H1 (cell line): ENCODE measurements around the gene CAPZA2. TPM values are rescaled to one million over a fixed set of nuclear protein-coding genes. Genes with fewer than 3 reads are reported as not detected.

Experiments used
- CTCF ChIA-PET: fragments of 300-600 bp; sonication (Branson Sonifier 250); formaldehyde crosslinking; loops from one replicate; lab custom pipeline; 2021; ENCODE audit not compliant: partially characterized antibody; lab: Charles Lee
- POLR2A ChIA-PET: fragments of 300-600 bp; sonication (Branson Sonifier 250); formaldehyde crosslinking; loops from one replicate; lab custom pipeline; 2021; ENCODE audit warnings: inconsistent platforms; ENCODE audit not compliant: partially characterized antibody; lab: Charles Lee
- DNase-seq, 2 experiments: peaks; one replicate each; pipeline versions ENCODE4 v3.0.0 to v3.0.0-alpha.2; 2010 to 2022; ENCODE audit warnings: low spot score in 2 of 2, low read depth in 1 of 2, mixed read lengths in 1 of 2
- FAIRE-seq: peaks from 2 replicates; lab custom pipeline; 2011; peaks lifted over from hg19 to GRCh38; lab: Jason Lieb, UNC
- H2AFZ ChIP-seq: 2 replicates; pipeline ENCODE4 v1.8.1; 2012; ENCODE audit warnings: low read length, inconsistent platforms
- H2AK5ac ChIP-seq: 2 replicates; pipeline ENCODE4 v1.6.1; 2013; ENCODE audit warnings: low read depth, low read length
- H2BK120ac ChIP-seq: replicated peaks from 2 replicates; pipeline ENCODE3; 2013; ENCODE audit warnings: low read depth, low read length, inconsistent platforms
- H2BK12ac ChIP-seq: 2 replicates; pipeline ENCODE4 v1.6.1; 2013; ENCODE audit warnings: low read depth, low read length
- H2BK15ac ChIP-seq: 2 replicates; pipeline ENCODE4 v1.6.1; 2013; ENCODE audit warnings: low read length
- H2BK20ac ChIP-seq: 2 replicates; pipeline ENCODE4 v1.6.1; 2013; ENCODE audit warnings: low read length
- H2BK5ac ChIP-seq: 2 replicates; pipeline ENCODE4 v1.6.1; 2013; ENCODE audit warnings: low read depth, low read length
- H3K14ac ChIP-seq: 2 replicates; pipeline ENCODE4 v1.6.1; 2013; ENCODE audit warnings: inconsistent platforms; ENCODE audit not compliant: insufficient read length
- H3K18ac ChIP-seq: 2 replicates; pipeline ENCODE4 v1.6.1; 2013; ENCODE audit warnings: low read length; ENCODE audit errors: extremely low read depth
- H3K23ac ChIP-seq: 2 replicates; pipeline ENCODE4 v1.6.1; 2013; ENCODE audit warnings: inconsistent platforms; ENCODE audit not compliant: insufficient read length
- H3K23me2 ChIP-seq: 2 replicates; pipeline ENCODE4 v1.6.1; 2013; ENCODE audit warnings: low read depth, low read length
- H3K27ac ChIP-seq: 2 replicates; pipeline ENCODE4 v1.6.1; 2011; ENCODE audit warnings: low read depth, low read length, inconsistent platforms
- H3K27me3 ChIP-seq, 4 experiments: replicated peaks in 1 of 4; 1 replicate in 1 of 4; 2 replicates in 3 of 4; pipeline versions ENCODE4 v1.6.1 to v1.8.1; 2011 to 2013; ENCODE audit warnings: low read length in 3 of 4, mild to moderate bottlenecking in 3 of 4, inconsistent platforms in 2 of 4, mixed read lengths in 2 of 4, moderate library complexity in 1 of 4; ENCODE audit not compliant: control insufficient read depth in 3 of 4, insufficient read depth in 3 of 4; ENCODE audit errors: extremely low read depth in 1 of 4
- H3K36me3 ChIP-seq, 4 experiments: 2 replicates each; pipeline versions ENCODE4 v1.6.1 to v1.8.1; 2011 to 2013; ENCODE audit warnings: mild to moderate bottlenecking in 4 of 4, low read length in 3 of 4, moderate library complexity in 2 of 4, control low read depth in 1 of 4, inconsistent platforms in 1 of 4; ENCODE audit not compliant: insufficient read depth in 4 of 4, control insufficient read depth in 2 of 4
- H3K4ac ChIP-seq: replicated peaks from 2 replicates; pipeline ENCODE3; 2013; ENCODE audit warnings: low read length, low read depth, mixed read lengths, inconsistent platforms; ENCODE audit not compliant: insufficient read length
- H3K4me1 ChIP-seq, 4 experiments: replicated peaks in 1 of 4; 1 replicate in 1 of 4; 2 replicates in 3 of 4; pipeline versions ENCODE4 v1.6.1 to v1.8.1; 2011 to 2013; ENCODE audit warnings: low read length in 3 of 4, inconsistent platforms in 2 of 4, mixed read lengths in 1 of 4; ENCODE audit not compliant: insufficient read depth in 4 of 4, control insufficient read depth in 3 of 4
- H3K4me2 ChIP-seq, 2 experiments: 2 replicates each; pipeline versions ENCODE4 v1.6.1 to v1.8.1; 2011 to 2013; ENCODE audit warnings: low read depth in 2 of 2, low read length in 2 of 2, control low read depth in 1 of 2, inconsistent platforms in 1 of 2, mild to moderate bottlenecking in 1 of 2; ENCODE audit not compliant: insufficient read depth in 1 of 2
- H3K4me3 ChIP-seq, 4 experiments: fragments of 200-600, 300-600 bp in 1 of 4; sonication (generic), shearing (Covaris generic), sonication (Bioruptor Twin) in 1 of 4; 2 replicates each; pipeline versions ENCODE4 v1.5.1 to v1.8.1; 2011 to 2016; ENCODE audit warnings: low read length in 4 of 4, low read depth in 3 of 4, control low read depth in 2 of 4, inconsistent platforms in 2 of 4, mild to moderate bottlenecking in 2 of 4, mixed read lengths in 1 of 4, moderate library complexity in 1 of 4; ENCODE audit not compliant: insufficient read depth in 2 of 4; ENCODE audit errors: extremely low read depth in 1 of 4
- H3K56ac ChIP-seq: replicated peaks from 2 replicates; pipeline ENCODE3; 2013; ENCODE audit warnings: low read depth, mild to moderate bottlenecking, mixed read lengths, low read length, inconsistent platforms; ENCODE audit not compliant: insufficient read length
- H3K79me1 ChIP-seq: 2 replicates; pipeline ENCODE4 v1.6.1; 2013; ENCODE audit warnings: low read depth, low read length, control low read depth
- H3K79me2 ChIP-seq, 2 experiments: 2 replicates each; pipeline versions ENCODE4 v1.6.1 to v1.8.1; 2012 to 2013; ENCODE audit warnings: low read length in 2 of 2, mild to moderate bottlenecking in 2 of 2, inconsistent platforms in 1 of 2; ENCODE audit not compliant: insufficient read depth in 2 of 2, control insufficient read depth in 1 of 2
- H3K9ac ChIP-seq, 4 experiments: replicated peaks in 1 of 4; 1 replicate in 1 of 4; 2 replicates in 3 of 4; pipeline versions ENCODE4 v1.6.1 to v1.8.1; 2011 to 2013; ENCODE audit warnings: low read depth in 3 of 4, low read length in 3 of 4, control low read depth in 2 of 4, mild to moderate bottlenecking in 2 of 4, moderate library complexity in 2 of 4, inconsistent platforms in 1 of 4; ENCODE audit errors: extremely low read depth in 1 of 4
- H3K9me3 ChIP-seq, 2 experiments: 2 replicates each; pipeline versions ENCODE4 v1.6.1 to v1.8.1; 2012 to 2013; ENCODE audit warnings: mild to moderate bottlenecking in 2 of 2, moderate library complexity in 2 of 2, control low read depth in 1 of 2, inconsistent platforms in 1 of 2, low read depth in 1 of 2, low read length in 1 of 2, mixed read lengths in 1 of 2; ENCODE audit not compliant: insufficient read depth in 2 of 2
- H4K20me1 ChIP-seq, 2 experiments: replicated peaks in 1 of 2; 2 replicates each; pipeline versions ENCODE3 to v1.8.1; 2011 to 2013; ENCODE audit warnings: inconsistent platforms in 2 of 2, low read length in 2 of 2, mild to moderate bottlenecking in 1 of 2; ENCODE audit not compliant: insufficient read depth in 2 of 2, control insufficient read depth in 1 of 2
- H4K5ac ChIP-seq: 2 replicates; pipeline ENCODE4 v1.6.1; 2013; ENCODE audit warnings: low read length, low read depth, mixed read lengths, inconsistent platforms; ENCODE audit not compliant: insufficient read length
- H4K8ac ChIP-seq: 2 replicates; pipeline ENCODE4 v1.8.0; 2013; ENCODE audit warnings: mild to moderate bottlenecking, moderate library complexity, low read length, inconsistent platforms; ENCODE audit not compliant: insufficient read depth; ENCODE audit errors: extremely low read depth
- H4K91ac ChIP-seq: replicated peaks from 2 replicates; pipeline ENCODE3; 2013; ENCODE audit warnings: low read length, mixed read lengths, inconsistent platforms; ENCODE audit not compliant: insufficient read length
- BACH1 ChIP-seq: IDR thresholded peaks from 2 replicates; pipeline ENCODE4 v1.6.1; 2012; ENCODE audit warnings: low read length, improper control_type of control experiment
- CHD2 ChIP-seq: IDR thresholded peaks from 2 replicates; pipeline ENCODE4 v1.6.1; 2012; ENCODE audit warnings: low read length, improper control_type of control experiment
- RNF2 ChIP-seq: fragments of 200-900, 300-1000 bp; sonication (generic); IDR thresholded peaks from 2 replicates; pipeline ENCODE4 v1.7.1; 2016; ENCODE audit warnings: borderline replicate concordance, low read depth, mild to moderate bottlenecking, antibody characterized with exemption, low read length; ENCODE audit not compliant: poor library complexity, severe bottlenecking; ENCODE audit errors: missing control alignments
- SIRT6 ChIP-seq: IDR thresholded peaks from one replicate; pipeline ENCODE4 v1.7.1; 2012; ENCODE audit warnings: low read length, inconsistent platforms
- SRF ChIP-seq: IDR thresholded peaks from 2 replicates; pipeline ENCODE4 v1.6.1; 2011; ENCODE audit warnings: mild to moderate bottlenecking, low read depth, low read length, moderate library complexity
- TBP ChIP-seq: IDR thresholded peaks from 2 replicates; pipeline ENCODE4 v1.6.1; 2011; ENCODE audit warnings: low read depth, low read length, improper control_type of control experiment
- TCF12 ChIP-seq: IDR thresholded peaks from 2 replicates; pipeline ENCODE4 v1.6.1; 2011; ENCODE audit warnings: low read depth, mild to moderate bottlenecking, low read length
- YY1 ChIP-seq: IDR thresholded peaks from 2 replicates; pipeline ENCODE4 v1.6.1; 2011; ENCODE audit warnings: low read depth, mild to moderate bottlenecking, low read length
- WGBS, 2 experiments: shearing (Covaris generic) in 1 of 2; methylation state at CpG; one replicate each; pipeline versions ENCODE4 v1.1.6 to v1.1.7; 2013 to 2015; ENCODE audit warnings: low lambda C conversion rate in 2 of 2, mixed read lengths in 2 of 2, inconsistent platforms in 1 of 2, low coverage in 1 of 2, missing lambda C conversion rate in 1 of 2; ENCODE audit not compliant: insufficient replicate concordance in 2 of 2, insufficient coverage in 1 of 2, insufficient read length in 1 of 2; ENCODE audit errors: extremely low coverage in 1 of 2, missing lambda C conversion rate in 1 of 2; 5-methylcytosine and 5-hydroxymethylcytosine counted together
- polyA plus RNA-seq, 7 experiments: library from polyadenylated mRNA; depleted of rRNA in 3 of 7; stranded (reverse) in 5 of 7; unstranded in 2 of 7; fragments of >200 nt in 5 of 7; fragments of 200-250 nt in 2 of 7; gene quantifications; 1 replicate in 5 of 7; 2 replicates in 1 of 7; 4 replicates in 1 of 7; pipeline versions ENCODE4 v1.2.1 to v1.2.3, GENCODE V29; 2011 to 2013; ENCODE audit warnings: missing spikeins in 2 of 7, mixed read lengths in 2 of 7
- total RNA-seq: library from RNA; stranded (reverse); fragmentation: NEBNext Ultra II Directional; extraction: Animal tissue kit (Norgen Biotek cat#: 25700); gene quantifications from 2 replicates; pipeline ENCODE4 v1.2.1, GENCODE V29; 2021
- TF ChIP-seq, protein P1 (sequence below): IDR thresholded peaks from 2 replicates; pipeline ENCODE4 v1.6.1; 2011; ENCODE audit warnings: low read depth, mild to moderate bottlenecking, low read length; ENCODE audit not compliant: insufficient read depth

CAPZA2 gene
- total and polyA plus RNA-seq, 2 of the 8 experiments (the other 6 are each of a cell fraction or from before 2014, with no cell fraction given): 33.2 to 145 TPM

DNA sequence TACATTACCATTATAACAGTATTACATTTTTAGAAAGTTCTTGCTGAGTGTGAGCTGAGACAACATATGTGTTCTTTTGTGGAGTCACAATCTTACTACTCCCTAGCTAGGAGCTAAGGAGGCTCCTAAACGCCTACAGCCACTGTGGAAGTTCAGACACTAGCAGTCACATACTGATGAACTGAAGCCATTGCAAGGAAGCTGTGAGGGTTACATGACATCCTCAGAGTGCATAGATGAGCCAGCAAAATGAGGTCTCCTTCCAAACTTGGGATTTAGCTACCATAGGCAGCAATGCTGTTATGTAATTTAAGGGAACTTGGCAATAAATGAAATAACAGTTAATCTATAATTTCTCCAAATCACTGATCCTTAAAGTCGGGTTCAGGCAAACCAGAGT lies 80.1 kb downstream of the CAPZA2 start:
- Histone ChIP-seq H3K9me3 (no peaks in the 10 kb centered on the region), H3K23me2 (no peaks in the 10 kb centered on the region), H3K9ac (no peak overlapping the region), H3K18ac (no peak overlapping the region), H2BK15ac (no peak overlapping the region), H2AK5ac (no peak overlapping the region), H3K79me1 (no peaks in the 10 kb centered on the region), H4K20me1 (no peaks in the 10 kb centered on the region), H3K27me3 (no peaks in the 10 kb centered on the region), H4K8ac (no peak overlapping the region), H3K36me3 (no peaks in the 10 kb centered on the region), H3K27ac (no peak overlapping the region), H2AFZ (peak overlapping the region; percentile 97), H2BK120ac (no peak overlapping the region), H3K14ac (no peak overlapping the region), H3K4me1 (peaks cover 0 to 4% (median 0%) of the 10 kb centered on the region in 4 experiments; a peak in 1 of 7 replicates), H3K56ac (no peak overlapping the region), H2BK20ac (no peak overlapping the region), H3K4me3 (no peak overlapping the region), H3K23ac (no peak overlapping the region), H2BK12ac (no peak overlapping the region), H3K79me2 (no peaks in the 10 kb centered on the region), H4K5ac (no peak overlapping the region), H4K91ac (no peak overlapping the region), H3K4ac (no peak overlapping the region), H2BK5ac (no peak overlapping the region), H3K4me2 (no peak overlapping the region)
- WGBS, 2 experiments: 83% methylated on average over 2 of the region's 2 CpGs; no CpG with 5 or more reads in 1 of the 2 experiments
- no peak for FAIRE-seq
- ChIA-PET POLR2A (interaction anchor here (0.6 to 2.2 kb wide), 2 partner anchors 11 to 1334 kb away, joined by 4 to 10 read pairs; partner anchors contain the start of gene ST7), CTCF (interaction anchor here (0.7 to 1.8 kb wide), 7 partner anchors 9 to 270 kb away, joined by 3 to 8 read pairs (median 4); no protein-coding TSS in a partner anchor)
- DNase-seq: no peak
- TF ChIP-seq SRF (no peak), TCF12 (no peak), YY1 (no peak), RNF2 (no peak), TBP (no peak), BACH1 (no peak), CHD2 (no peak), SIRT6 (no peak)
- TF ChIP-seq, protein P1, sequence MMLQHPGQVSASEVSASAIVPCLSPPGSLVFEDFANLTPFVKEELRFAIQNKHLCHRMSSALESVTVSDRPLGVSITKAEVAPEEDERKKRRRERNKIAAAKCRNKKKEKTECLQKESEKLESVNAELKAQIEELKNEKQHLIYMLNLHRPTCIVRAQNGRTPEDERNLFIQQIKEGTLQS: no peak
